ENCODE data around the gene KIAA1958. TPM values are rescaled to one million over a fixed set of nuclear protein-coding genes. Genes with fewer than 3 reads are reported as not detected.

Gene KIAA1958
- total and polyA plus RNA-seq, 2 experiments from 2014 or later = 9.4 to 41.7 TPM

- no peak overlapping the region for H3K4me2 ChIP-seq
- peaks cover 20% of the 10 kb centered on the region for H3K4me1 ChIP-seq (ENCODE audit: insufficient read depth)
- Mint-ChIP-seq H3K27ac (no peak overlapping the region), H3K4me3 (no peak overlapping the region), H3K36me3 (ENCODE audit: low read depth) (no peaks in the 10 kb centered on the region), H3K27me3 (ENCODE audit: insufficient read depth, low read depth, poor library complexity) (peaks cover 1% of the 10 kb centered on the region), H3K9me3 (no peaks in the 10 kb centered on the region), H3K4me1 (peaks cover 34% of the 10 kb centered on the region)
- no peak for DNase-seq (ENCODE audit: low spot score)
- TF ChIP-seq EZH2phosphoT487 (IDR thresholded peaks at IDR 0.05; ENCODE audit: unreplicated experiment) (no peak), EZH2 (IDR thresholded peaks at IDR 0.05; ENCODE audit: low read depth, unreplicated experiment) (no peak), ZNF114 (CRISPR knock-in tag; IDR thresholded peaks at IDR 0.05) (no peak)
- H3K4me3 ChIP-seq = no peak overlapping the region
- H3K79me2 ChIP-seq (replicated peaks; ENCODE audit: insufficient read depth) = peaks cover 12% of the 10 kb centered on the region
- H2AFZ ChIP-seq = no peak overlapping the region
- ATAC-seq = no peak
- H3K36me3 ChIP-seq (ENCODE audit: insufficient read depth) = no peaks in the 10 kb centered on the region
- H3K27ac ChIP-seq (ENCODE audit: low read depth) = no peak overlapping the region
- H4K20me1 ChIP-seq (replicated peaks; ENCODE audit: insufficient read depth) = no peaks in the 10 kb centered on the region; the same call in 1 of the 2 replicates
- H3F3A ChIP-seq (replicated peaks; ENCODE audit: low read depth) = no peaks in the 10 kb centered on the region
- no peaks in the 10 kb centered on the region for H3K9me2 ChIP-seq (ENCODE audit: insufficient read depth)
- H3K27me3 ChIP-seq (ENCODE audit: insufficient read depth) = no peaks in the 10 kb centered on the region
These were observed 133.8 kb downstream of the KIAA1958 start for GRCh38 chr9:112620388-112620787.

- H4K20me1 ChIP-seq (replicated peaks; ENCODE audit: insufficient read depth) = no peaks in the 10 kb centered on the region; the same call in 1 of the 2 replicates
These were observed 134.5 kb downstream of the KIAA1958 start for GRCh38 chr9:112621018-112621655.

More at GRCh38 chr9:112621018-112621655, 134.5 kb downstream of the KIAA1958 start:
- DNase-seq (ENCODE audit: low spot score) = no peak
- Mint-ChIP-seq H3K4me1 (peaks cover 32% of the 10 kb centered on the region), H3K36me3 (ENCODE audit: low read depth) (no peaks in the 10 kb centered on the region), H3K27ac (no peak overlapping the region), H3K27me3 (ENCODE audit: insufficient read depth, low read depth, poor library complexity) (peaks cover 1% of the 10 kb centered on the region), H3K4me3 (no peak overlapping the region), H3K9me3 (no peaks in the 10 kb centered on the region)
- TF ChIP-seq STAT1 (IDR thresholded peaks at IDR 0.05; ENCODE audit: unreplicated experiment) = no peak
- TF ChIP-seq CREB1 (CRISPR knock-in tag; IDR thresholded peaks at IDR 0.05; ENCODE audit: low read depth) = no peak
- no peak for TF ChIP-seq ETS1 (IDR thresholded peaks at IDR 0.05)
- no peak for TF ChIP-seq EZH2phosphoT487 (IDR thresholded peaks at IDR 0.05; ENCODE audit: unreplicated experiment)
- TF ChIP-seq POLR2AphosphoS5 (IDR thresholded peaks at IDR 0.05; ENCODE audit: low read depth) = no peak
- TF ChIP-seq NANOG (IDR thresholded peaks at IDR 0.05; ENCODE audit: borderline replicate concordance) = no peak
- no peak for TF ChIP-seq JUNB (IDR thresholded peaks at IDR 0.05; ENCODE audit: unreplicated experiment)
- TF ChIP-seq, protein P1, sequence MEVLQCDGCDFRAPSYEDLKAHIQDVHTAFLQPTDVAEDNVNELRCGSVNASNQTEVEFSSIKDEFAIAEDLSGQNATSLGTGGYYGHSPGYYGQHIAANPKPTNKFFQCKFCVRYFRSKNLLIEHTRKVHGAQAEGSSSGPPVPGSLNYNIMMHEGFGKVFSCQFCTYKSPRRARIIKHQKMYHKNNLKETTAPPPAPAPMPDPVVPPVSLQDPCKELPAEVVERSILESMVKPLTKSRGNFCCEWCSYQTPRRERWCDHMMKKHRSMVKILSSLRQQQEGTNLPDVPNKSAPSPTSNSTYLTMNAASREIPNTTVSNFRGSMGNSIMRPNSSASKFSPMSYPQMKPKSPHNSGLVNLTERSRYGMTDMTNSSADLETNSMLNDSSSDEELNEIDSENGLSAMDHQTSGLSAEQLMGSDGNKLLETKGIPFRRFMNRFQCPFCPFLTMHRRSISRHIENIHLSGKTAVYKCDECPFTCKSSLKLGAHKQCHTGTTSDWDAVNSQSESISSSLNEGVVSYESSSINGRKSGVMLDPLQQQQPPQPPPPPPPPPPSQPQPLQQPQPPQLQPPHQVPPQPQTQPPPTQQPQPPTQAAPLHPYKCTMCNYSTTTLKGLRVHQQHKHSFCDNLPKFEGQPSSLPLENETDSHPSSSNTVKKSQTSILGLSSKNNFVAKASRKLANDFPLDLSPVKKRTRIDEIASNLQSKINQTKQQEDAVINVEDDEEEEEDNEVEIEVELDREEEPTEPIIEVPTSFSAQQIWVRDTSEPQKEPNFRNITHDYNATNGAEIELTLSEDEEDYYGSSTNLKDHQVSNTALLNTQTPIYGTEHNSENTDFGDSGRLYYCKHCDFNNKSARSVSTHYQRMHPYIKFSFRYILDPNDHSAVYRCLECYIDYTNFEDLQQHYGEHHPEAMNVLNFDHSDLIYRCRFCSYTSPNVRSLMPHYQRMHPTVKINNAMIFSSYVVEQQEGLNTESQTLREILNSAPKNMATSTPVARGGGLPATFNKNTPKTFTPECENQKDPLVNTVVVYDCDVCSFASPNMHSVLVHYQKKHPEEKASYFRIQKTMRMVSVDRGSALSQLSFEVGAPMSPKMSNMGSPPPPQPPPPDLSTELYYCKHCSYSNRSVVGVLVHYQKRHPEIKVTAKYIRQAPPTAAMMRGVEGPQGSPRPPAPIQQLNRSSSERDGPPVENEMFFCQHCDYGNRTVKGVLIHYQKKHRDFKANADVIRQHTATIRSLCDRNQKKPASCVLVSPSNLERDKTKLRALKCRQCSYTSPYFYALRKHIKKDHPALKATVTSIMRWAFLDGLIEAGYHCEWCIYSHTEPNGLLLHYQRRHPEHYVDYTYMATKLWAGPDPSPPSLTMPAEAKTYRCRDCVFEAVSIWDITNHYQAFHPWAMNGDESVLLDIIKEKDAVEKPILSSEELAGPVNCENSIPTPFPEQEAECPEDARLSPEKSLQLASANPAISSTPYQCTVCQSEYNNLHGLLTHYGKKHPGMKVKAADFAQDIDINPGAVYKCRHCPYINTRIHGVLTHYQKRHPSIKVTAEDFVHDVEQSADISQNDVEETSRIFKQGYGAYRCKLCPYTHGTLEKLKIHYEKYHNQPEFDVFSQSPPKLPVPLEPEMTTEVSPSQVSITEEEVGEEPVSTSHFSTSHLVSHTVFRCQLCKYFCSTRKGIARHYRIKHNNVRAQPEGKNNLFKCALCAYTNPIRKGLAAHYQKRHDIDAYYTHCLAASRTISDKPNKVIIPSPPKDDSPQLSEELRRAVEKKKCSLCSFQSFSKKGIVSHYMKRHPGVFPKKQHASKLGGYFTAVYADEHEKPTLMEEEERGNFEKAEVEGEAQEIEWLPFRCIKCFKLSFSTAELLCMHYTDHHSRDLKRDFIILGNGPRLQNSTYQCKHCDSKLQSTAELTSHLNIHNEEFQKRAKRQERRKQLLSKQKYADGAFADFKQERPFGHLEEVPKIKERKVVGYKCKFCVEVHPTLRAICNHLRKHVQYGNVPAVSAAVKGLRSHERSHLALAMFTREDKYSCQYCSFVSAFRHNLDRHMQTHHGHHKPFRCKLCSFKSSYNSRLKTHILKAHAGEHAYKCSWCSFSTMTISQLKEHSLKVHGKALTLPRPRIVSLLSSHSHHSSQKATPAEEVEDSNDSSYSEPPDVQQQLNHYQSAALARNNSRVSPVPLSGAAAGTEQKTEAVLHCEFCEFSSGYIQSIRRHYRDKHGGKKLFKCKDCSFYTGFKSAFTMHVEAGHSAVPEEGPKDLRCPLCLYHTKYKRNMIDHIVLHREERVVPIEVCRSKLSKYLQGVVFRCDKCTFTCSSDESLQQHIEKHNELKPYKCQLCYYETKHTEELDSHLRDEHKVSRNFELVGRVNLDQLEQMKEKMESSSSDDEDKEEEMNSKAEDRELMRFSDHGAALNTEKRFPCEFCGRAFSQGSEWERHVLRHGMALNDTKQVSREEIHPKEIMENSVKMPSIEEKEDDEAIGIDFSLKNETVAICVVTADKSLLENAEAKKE (CRISPR knock-in tag; IDR thresholded peaks at IDR 0.05) = no peak
- Histone ChIP-seq H3K79me2 (replicated peaks; ENCODE audit: insufficient read depth) (peaks cover 9% of the 10 kb centered on the region), H3K27ac (ENCODE audit: low read depth) (no peak overlapping the region), H3K4me1 (ENCODE audit: insufficient read depth) (peaks cover 16% of the 10 kb centered on the region), H3K4me3 (no peak overlapping the region), H3K36me3 (ENCODE audit: insufficient read depth) (no peaks in the 10 kb centered on the region), H2AFZ (no peak overlapping the region), H3K9me2 (ENCODE audit: insufficient read depth) (no peaks in the 10 kb centered on the region), H3K4me2 (no peak overlapping the region), H3F3A (replicated peaks; ENCODE audit: low read depth) (no peaks in the 10 kb centered on the region), H3K27me3 (ENCODE audit: insufficient read depth) (no peaks in the 10 kb centered on the region)
- ATAC-seq = no peak
